HG03135 (cell line): ENCODE data around the gene SLC8A2.

Experiments used
- ATAC-seq: cut with Tn5 transposase; IDR thresholded peaks from one replicate; pipeline ENCODE4 v1.9.1; 2021; ENCODE audit warnings: mild to moderate bottlenecking, moderate library complexity; ENCODE audit not compliant: unreplicated experiment

SLC8A2 gene

DNA sequence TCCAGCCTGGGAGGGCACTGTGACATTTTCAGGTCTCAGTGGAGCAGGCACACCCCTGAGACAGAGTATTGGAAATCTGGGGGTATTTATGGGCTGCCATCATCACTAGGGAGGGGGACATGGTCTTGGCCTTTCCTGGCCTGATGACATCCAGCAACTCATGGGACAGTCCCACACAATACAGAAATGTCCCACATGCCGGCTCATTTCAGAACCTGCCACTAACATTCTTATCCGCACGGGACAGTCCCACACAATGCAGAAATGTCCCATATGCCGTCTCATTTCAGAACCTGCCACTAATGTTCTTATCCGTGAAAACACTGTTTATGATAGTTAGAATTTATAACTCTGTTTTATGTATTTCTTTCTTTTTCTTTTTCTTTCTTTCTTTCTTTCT, 9.8 kb downstream of the SLC8A2 start:
- no peak for ATAC-seq

DNA sequence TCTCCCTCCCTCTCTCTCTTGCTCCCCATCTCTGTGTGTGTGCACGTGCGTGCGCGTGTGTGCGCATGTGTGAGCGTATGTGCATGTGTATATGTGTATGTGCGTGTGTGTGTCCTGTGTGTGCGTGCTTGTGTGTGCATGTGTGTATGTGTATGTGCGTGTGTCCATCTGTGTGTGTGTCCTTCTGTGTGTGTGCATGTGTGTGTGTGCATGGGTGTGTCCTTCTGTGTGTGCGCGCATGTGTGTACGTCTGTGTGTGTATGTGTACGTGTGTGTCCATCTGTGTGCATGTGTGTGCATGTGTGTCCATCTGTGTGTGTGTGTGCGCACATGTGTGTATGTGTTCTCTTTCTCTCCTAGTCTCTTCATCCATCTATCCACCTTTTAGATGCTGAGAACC, 12.2 kb downstream of the SLC8A2 start:
- no peak for ATAC-seq

DNA sequence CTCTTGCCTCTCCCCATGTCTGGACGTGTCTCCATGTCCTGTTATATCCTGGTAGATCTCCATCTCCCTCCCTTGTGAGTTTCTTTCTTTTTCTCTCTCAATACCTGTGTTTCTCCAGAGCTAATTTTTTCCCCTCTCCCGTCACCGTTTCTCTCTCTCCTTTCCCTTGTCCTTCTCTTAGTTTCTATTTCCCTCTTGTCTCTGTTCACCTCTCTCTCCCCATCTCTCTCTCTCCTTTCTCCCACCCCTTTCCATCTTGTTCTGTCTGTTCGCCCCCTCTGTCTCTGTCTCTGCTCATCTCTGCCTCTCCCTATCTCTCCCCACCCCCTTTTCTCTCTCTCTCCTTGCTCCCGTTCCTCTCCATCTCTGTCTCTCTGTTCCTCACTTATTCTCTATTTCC, 13.0 kb downstream of the SLC8A2 start:
- no peak for ATAC-seq

- ATAC-seq, result no peak
Measured at GRCh38 chr19:47456721-47457474, 14.8 kb downstream of the SLC8A2 start.

GRCh38 chr19:47450478-47450877, 21.2 kb downstream of the SLC8A2 start:
- no peak for ATAC-seq

GRCh38 chr19:47448360-47448727, 23.3 kb downstream of the SLC8A2 start:
- ATAC-seq, result no peak

DNA sequence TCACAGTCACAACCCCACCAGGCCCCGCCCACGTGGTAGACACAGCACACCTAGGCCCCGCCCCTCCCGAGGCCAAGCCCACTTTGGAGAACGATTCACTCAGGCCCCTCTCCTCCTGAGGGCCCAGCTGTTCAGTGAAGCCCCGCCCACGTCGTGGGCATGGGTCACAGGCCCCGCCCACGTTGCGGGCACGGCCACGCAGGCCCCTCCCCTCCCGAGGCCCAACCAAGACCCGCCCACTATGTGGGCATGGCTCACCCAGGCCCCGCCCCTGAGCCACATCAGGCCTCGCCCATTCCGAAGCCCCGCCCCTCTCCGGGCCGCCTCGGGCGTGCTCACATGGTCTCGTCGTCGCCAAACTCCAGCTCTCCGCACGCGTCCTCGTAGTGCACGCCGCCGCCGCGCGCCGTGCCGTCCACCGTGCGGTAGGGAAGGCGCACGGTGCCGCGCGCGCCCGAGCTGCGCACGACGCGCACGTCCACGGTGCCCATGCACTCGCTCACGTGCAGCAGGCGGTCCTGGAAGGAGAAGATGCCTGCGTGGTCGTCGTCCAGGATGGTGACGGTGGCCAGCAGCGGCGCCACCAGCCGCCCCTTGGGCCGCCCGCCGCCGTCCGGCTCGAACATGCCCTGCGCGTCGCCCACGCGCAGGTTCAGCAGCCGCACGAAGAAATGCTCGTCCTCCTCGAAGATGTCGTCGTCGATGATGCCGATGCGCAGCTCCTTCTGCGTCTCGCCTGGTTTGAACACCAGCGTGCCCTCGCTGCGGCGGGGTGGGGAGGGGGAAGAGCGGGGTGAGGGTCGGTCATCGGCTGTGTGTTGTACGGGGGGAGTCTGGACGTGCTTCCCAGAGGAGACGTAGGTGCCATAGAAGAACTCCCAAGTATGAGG, 24.0 kb downstream of the SLC8A2 start:
- ATAC-seq, result no peak

DNA sequence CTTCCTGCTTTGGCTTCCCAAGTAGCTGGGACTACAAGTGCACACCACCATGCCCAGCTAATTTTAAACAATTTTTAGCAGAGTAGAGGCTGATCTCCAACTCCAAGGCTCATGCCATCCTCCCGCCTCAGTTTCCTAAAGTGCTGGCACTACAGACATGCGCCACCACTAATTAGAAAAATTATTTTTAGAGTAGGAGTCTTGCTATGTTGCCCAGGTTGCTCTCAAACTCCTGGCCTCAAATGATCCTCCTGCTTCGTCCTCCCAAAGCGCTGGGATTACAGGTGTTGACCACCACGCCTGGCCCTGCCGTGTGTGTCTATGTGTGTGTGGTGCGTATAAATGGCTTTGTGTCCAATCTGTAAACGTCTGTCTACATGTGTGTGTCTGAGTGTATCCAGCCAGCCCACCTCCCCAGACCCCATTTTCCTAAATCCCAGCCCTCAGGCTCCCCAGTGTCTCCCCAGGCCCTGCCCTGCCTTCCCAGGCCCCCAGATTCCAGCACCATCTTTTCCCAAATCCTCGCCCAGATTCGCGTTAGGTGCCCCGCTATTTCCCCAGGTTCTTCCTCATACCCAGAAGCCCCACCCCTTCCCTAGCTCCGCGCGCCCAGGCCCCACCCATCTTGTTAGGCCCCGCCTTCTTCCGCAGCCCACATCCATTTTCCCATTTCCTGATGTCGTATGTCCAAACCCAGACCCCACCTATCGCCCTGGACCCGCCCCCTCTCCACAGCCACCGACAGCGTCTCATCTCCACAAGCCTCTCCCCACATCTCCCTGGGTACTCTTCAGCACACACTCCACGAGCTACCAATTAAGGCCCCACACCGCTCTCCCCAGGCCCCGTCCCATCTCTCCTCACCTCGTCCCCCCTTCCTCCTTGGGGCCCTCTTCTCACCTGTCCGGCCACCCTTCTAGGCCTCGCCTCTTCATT, 24.9 kb downstream of the SLC8A2 start:
- no peak for ATAC-seq

DNA sequence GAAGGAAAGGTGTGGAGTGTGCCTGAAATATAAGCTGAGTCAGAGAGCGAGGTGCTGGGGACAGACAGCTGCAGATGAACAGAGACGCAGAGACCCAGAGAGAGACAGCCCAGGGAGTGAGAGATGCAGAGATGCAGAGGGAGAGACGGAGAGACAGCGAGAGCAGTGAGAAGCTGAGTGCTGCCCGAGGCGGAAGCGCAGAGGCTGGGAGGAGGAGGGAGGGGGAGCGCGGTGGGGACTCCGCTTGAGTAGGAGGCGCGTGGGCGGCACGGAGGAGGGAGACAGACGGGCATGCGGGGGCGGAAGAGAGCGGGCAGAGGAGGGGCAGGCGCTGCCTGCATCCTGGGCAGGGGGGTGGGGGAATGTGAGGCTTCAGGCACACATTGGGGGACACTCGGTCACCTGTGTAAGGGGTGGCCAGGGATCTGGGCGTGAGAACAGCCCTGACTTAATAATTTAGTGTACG, 25.7 kb downstream of the SLC8A2 start:
- no peak for ATAC-seq

- ATAC-seq, result no peak
Measured at GRCh38 chr19:47445527-47445926, 26.2 kb downstream of the SLC8A2 start.

DNA sequence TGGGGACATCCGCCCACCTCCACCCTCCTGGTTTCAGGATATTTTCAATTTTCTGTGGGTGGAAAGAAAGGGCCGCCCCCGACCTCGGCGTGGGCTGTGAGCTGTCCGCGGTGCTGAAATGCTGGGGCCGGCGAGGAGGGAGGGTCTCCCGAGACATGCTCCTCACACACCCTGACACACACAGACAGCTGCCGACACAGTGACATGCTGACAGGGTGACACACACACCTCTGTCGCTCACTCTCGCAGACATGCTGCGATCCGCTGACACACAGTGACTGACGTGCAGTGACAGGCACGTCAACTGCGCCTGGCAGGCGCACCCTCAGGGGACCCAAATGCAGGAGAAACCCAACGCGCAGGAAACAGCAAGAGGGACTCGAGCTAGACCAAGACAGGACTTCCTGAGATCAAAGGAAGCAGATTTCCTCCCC, 27.3 kb downstream of the SLC8A2 start:
- no peak for ATAC-seq

GRCh38 chr19:47443331-47443730, 28.4 kb downstream of the SLC8A2 start:
- ATAC-seq, result no peak

GRCh38 chr19:47438793-47439220, 32.9 kb downstream of the SLC8A2 start:
- no peak for ATAC-seq

- ATAC-seq, result no peak
Measured at GRCh38 chr19:47437500-47437899, 34.2 kb downstream of the SLC8A2 start.

DNA sequence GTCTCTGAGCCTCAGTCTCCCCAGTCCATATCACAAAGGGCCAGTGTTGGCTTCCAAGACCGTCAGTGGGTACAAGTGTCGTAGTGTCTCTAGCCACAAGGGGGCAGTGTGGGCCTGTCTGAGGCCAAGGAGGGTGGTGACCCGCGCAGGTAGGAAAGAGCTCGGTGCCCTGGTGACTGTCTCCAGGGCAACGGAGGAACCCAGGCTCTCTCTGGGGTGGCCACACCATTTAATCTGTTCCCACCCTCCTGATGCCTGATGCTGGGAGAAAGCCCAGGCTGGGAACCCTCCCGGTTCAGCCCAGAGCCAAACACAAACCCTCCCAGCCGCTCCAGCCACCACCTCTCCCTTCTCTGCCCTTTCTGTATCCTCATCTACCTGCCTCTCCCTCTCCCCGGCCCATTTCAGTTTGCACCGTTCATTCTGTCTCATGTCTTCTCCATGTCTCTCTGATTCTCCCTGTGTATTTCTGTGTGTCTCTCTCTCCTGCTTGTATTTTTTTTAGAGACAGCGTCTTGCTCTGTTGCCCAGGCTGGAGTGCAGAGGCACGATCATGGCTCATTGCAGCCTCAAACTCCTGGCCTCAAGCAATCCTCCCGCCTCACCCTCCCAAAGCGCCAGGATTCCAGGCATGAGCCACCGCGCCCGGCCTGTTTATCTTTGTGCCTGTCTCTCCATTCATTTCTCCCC, 34.8 kb downstream of the SLC8A2 start:
- no peak for ATAC-seq

- ATAC-seq, result no peak
Measured at GRCh38 chr19:47435883-47436417, 35.7 kb downstream of the SLC8A2 start.

GRCh38 chr19:47435196-47435595, 36.5 kb downstream of the SLC8A2 start:
- ATAC-seq, result no peak

DNA sequence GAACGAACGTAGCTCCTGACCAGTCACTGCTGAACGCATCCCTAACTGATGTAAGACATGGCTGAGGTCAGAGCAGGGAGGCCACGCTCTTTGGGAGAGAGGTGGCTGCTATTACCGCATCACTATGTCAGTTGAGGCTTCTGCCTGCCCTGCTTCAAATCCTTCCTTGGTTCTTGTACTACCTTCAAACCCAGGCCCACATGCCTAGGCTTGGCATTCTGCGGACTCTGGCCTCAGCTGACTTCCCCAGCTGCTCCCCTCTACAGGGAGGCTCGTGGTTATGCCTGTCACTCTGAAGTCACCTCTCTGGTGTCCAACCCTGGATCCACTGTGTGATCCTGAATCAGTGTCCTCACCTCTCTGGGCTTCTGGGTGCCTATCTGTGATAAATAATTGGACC, 37.6 kb downstream of the SLC8A2 start:
- no peak for ATAC-seq

DNA sequence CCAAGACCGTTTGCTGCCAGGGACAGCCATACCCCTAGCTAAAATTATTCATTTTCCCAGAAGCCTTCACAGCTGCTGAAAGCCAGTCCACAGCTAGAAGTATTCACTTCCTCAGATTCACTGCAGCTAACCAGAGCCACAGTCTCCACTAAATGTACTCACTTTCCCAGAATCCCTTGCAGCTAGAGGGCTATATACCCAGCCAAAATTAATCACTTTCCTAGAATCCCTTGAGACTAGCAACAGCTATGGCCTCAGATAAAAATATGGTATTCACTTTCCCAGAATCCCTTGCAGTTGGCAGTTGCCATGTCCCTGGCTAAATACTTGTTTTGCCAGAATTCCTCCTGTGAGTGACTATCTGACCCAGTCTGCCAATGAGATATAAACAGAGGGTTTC, 38.6 kb downstream of the SLC8A2 start:
- no peak for ATAC-seq

GRCh38 chr19:47432499-47432898, 39.2 kb downstream of the SLC8A2 start:
- ATAC-seq, result no peak
